ENCODE data around the gene NOP10. TPM values are rescaled to one million over a fixed set of nuclear protein-coding genes. Genes with fewer than 3 reads are reported as not detected.
A peak's percentile ranks its signal among the peaks of the same experiment; 100 is the strongest.

The NOP10 gene
- total and polyA plus RNA-seq, 2 experiments from 2014 or later: 110 to 307 TPM

DNA sequence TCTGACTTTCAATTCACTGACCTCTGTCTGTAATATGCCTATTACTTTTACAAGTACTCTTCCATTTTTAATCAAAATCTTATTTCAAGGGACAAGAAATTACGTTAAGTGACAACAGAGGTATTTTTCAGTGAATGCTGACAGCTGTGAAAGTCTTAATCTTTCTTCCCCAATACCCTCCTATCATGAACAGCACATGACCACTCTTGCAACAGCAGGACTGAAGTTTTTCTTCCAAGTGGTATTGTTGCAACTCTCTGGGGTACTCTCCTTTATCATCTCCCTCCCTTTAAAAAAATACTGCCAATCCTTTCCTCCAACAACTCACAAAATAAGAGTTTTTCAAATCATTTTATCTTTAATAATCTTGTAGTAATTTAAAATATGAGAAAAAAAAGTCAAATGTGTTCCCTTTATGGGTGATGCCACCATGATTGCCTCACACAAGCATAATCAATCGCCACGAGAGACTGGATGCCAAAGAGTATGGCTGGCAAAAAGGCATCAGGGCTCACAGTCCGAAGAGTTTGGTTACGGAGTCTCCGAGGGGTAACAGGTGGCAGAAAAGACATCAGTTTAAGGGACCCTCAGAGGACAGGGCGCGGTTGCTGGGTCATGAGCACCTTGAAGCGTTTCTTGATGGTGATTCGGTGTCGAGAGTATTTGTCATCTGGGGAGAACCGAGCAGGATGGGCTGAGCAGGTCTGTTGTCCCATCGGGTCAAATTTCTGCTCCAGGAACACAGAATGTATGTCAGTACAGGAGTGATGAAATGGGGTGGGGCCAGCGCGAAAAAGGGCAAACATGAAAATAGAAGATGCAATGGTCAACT, 1.3 kb downstream of the NOP10 start:
- TF ChIP-seq, protein P1, sequence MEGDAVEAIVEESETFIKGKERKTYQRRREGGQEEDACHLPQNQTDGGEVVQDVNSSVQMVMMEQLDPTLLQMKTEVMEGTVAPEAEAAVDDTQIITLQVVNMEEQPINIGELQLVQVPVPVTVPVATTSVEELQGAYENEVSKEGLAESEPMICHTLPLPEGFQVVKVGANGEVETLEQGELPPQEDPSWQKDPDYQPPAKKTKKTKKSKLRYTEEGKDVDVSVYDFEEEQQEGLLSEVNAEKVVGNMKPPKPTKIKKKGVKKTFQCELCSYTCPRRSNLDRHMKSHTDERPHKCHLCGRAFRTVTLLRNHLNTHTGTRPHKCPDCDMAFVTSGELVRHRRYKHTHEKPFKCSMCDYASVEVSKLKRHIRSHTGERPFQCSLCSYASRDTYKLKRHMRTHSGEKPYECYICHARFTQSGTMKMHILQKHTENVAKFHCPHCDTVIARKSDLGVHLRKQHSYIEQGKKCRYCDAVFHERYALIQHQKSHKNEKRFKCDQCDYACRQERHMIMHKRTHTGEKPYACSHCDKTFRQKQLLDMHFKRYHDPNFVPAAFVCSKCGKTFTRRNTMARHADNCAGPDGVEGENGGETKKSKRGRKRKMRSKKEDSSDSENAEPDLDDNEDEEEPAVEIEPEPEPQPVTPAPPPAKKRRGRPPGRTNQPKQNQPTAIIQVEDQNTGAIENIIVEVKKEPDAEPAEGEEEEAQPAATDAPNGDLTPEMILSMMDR (IDR thresholded peaks at IDR 0.05; ENCODE audit: low read depth, low read length): no peak
- Histone ChIP-seq H3K27ac (no peak overlapping the region), H3K4me1 (ENCODE audit: low read depth) (peaks cover 5% of the 10 kb centered on the region), H3K36me3 (no peaks in the 10 kb centered on the region), H3K9me3 (ENCODE audit: low read depth) (no peaks in the 10 kb centered on the region), H3K27me3 (no peaks in the 10 kb centered on the region), H3K4me3 (peak overlapping the region; percentile 85)
- no peak for DNase-seq (ENCODE audit: low read depth in 1 of 2, low spot score in 1 of 2)

DNA sequence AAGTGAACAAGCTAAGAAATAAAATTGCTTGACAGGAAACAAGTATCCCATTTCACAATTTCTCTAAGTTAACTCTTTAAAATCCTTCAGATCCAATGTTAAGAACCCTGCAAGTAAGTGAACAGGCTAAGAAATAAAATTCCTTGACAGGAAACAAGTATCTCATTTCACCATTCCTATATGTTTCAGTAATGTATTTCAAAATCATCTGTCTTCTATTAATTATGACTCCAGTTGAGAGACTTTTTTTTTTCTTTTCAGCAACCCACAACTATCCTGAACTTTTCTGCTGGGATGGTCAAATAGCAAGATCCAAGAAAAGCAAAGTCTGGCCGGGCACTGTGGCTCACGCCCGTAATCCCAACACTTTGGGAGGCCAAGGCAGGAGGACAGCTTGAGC, 3.0 kb downstream of the NOP10 start:
- H3K4me3 ChIP-seq: no peak overlapping the region
- H3K9me3 ChIP-seq (ENCODE audit: low read depth): no peaks in the 10 kb centered on the region
- no peaks in the 10 kb centered on the region for H3K36me3 ChIP-seq
- H3K27ac ChIP-seq: no peak overlapping the region
- no peaks in the 10 kb centered on the region for H3K27me3 ChIP-seq
- DNase-seq (ENCODE audit: low read depth in 1 of 2, low spot score in 1 of 2): no peak
- peaks cover 12% of the 10 kb centered on the region for H3K4me1 ChIP-seq (ENCODE audit: low read depth)
- TF ChIP-seq, protein P1 (IDR thresholded peaks at IDR 0.05; ENCODE audit: low read depth, low read length): no peak

DNA sequence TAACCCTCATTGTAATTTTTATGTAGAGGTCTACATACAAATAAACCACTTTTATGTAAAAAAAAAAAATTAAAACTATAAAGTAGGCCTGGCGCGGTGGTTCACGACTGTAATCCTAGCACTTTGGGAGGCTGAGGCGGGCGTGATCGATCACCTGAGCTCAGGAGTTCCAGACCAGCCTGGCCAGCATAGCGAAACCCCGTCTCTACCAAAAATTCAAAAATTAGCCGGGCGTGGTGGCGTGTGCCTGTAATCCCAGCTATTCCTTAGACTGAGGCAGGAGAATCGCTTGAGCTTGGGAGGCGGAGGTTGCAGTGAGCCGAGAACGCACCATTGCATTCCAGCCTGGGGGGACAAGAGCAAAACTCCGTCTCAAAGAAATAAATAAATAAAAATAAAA, 4.6 kb downstream of the NOP10 start:
- TF ChIP-seq, protein P1 (IDR thresholded peaks at IDR 0.05; ENCODE audit: low read depth, low read length): no peak
- no peak for DNase-seq (ENCODE audit: low read depth in 1 of 2, low spot score in 1 of 2)
- no peaks in the 10 kb centered on the region for H3K9me3 ChIP-seq (ENCODE audit: low read depth)
- H3K4me3 ChIP-seq: peak overlapping the region; percentile 92
- no peak overlapping the region for H3K27ac ChIP-seq
- H3K27me3 ChIP-seq: no peaks in the 10 kb centered on the region
- H3K4me1 ChIP-seq (ENCODE audit: low read depth): peaks cover 22% of the 10 kb centered on the region
- H3K36me3 ChIP-seq: no peaks in the 10 kb centered on the region

DNA sequence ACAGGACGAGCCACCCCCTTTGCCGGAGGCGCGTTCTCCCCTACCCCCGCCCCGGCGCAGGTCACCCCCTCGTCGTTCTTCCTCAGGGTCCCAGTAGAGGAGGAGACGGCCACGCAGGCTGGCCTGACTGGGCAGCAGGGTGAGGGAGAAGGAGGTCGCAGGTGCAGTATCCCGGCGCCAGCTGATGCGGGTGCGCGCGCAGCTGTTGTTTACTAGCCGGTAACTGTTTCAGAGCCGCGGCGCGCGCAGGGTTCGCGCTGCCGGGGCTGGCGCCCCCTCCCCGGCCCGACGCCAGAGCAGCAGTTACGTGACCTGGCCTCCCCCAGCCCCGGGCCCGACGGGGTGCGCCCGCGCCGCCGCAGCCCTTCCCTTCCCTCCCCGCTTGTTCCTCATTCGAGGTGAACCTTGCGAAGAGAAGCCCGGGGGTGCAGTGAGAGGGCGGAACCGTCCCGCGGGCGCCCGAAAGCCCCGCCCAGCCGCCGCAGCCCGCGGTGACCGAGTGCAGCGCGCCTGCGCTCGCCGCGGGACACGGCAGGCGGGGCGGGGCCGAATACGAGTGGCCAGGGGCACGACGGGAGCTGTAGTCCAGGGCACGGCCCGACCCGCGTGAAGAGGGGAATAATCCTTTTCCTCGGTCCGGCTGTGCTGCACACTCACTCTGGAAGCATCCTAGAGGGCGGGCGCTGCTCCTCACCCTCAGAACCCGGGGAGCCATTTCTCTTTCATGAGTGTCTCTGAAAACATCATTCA, 5.2 kb downstream of the NOP10 start, which contains the start of gene SLC12A6:
TSS of gene SLC12A6 (minus strand) at position 225 of the 750 bp plus-strand sequence. CDS start 1,101 bp downstream, outside the sequence.
- Histone ChIP-seq H3K4me1 (ENCODE audit: low read depth) (peaks cover 22% of the 10 kb centered on the region), H3K36me3 (no peaks in the 10 kb centered on the region), H3K27ac (peak within 1 kb of the TSS; percentile 93), H3K27me3 (no peaks in the 10 kb centered on the region), H3K9me3 (ENCODE audit: low read depth) (no peaks in the 10 kb centered on the region), H3K4me3 (peak within 1 kb of the TSS; percentile 92)
- TF ChIP-seq, protein P1 (IDR thresholded peaks at IDR 0.05; ENCODE audit: low read depth, low read length): no peak
- DNase-seq (ENCODE audit: low read depth in 1 of 2, low spot score in 1 of 2): peak; percentile 95

DNA sequence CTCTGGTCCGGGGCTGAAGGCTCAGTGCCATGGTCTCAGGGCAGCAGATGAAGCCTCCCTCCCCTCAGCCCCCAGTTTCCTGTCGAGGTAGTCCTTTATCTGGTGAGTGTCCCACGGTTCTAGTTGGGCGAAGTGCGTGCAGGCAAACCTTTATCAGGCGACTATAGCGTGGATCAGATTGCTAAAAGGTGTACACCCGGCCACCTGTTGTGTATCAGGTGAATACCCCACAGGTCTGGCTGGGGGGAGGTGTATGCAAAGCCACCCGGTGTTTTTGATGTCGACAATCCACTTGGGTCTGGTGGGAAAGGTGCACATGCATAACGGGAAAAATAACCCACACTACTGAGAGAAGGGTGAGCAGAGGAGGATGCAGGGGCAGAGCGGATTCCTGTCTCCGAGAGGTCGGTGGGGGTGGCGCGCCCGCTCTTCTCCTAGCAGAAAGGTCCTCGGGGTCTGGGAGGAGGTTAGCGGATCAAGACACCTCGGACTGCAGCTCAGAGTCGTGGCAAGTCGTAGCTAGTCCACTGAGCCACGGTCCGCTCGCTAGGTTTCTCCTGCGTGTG, 5.9 kb downstream of the NOP10 start:
- H3K4me1 ChIP-seq (ENCODE audit: low read depth): peaks cover 23% of the 10 kb centered on the region
- DNase-seq (ENCODE audit: low read depth in 1 of 2, low spot score in 1 of 2): no peak
- H3K4me3 ChIP-seq: peak overlapping the region; percentile 92
- H3K36me3 ChIP-seq: no peaks in the 10 kb centered on the region
- peak overlapping the region; percentile 93 for H3K27ac ChIP-seq
- no peaks in the 10 kb centered on the region for H3K9me3 ChIP-seq (ENCODE audit: low read depth)
- H3K27me3 ChIP-seq: no peaks in the 10 kb centered on the region
- TF ChIP-seq, protein P1 (IDR thresholded peaks at IDR 0.05; ENCODE audit: low read depth, low read length): no peak
